Posterior cingulate gyrus (tissue), 11 donors: ENCODE measurements around the gene DNAJC2.
"Not testable (repeated sequence)": the region's sequence is repeated elsewhere in the genome, so short reads cannot be mapped to it uniquely, and the experiment has no call there.

Source experiments
- DNase-seq, 10 donors: peaks; one replicate each; pipeline versions ENCODE4 v3.0.0 to v3.0.0-alpha.2; 2020 to 2021; ENCODE audit warnings: mixed read lengths in 3 of 10
- intact Hi-C: fragments of 100-400 bp; cut with DNase I; formaldehyde crosslinking; loops from one replicate; pipeline ENCODE4 v1.15.1; 2023

The DNAJC2 gene

DNA sequence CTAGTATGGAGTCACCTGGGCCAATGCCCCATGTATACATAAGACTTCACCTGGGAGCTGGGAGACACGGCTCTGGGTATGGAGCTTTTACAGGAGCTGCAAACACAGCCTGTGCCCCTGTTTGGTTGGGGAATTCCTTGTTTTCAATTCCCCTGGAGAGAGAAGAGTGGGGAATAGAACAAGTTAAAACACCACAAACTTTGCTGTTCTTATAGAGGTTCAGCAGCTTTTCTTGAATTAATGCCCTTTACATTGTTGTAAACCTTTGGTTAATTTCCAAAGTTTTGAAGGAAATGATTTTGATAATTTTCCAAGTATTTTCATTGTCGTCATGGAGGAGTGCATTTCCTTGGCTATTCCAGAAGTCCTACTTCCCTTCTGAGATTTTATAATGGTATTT lies 66.4 kb downstream of the DNAJC2 start:
- DNase-seq, intact Hi-C loops: not testable (repeated sequence)

DNA sequence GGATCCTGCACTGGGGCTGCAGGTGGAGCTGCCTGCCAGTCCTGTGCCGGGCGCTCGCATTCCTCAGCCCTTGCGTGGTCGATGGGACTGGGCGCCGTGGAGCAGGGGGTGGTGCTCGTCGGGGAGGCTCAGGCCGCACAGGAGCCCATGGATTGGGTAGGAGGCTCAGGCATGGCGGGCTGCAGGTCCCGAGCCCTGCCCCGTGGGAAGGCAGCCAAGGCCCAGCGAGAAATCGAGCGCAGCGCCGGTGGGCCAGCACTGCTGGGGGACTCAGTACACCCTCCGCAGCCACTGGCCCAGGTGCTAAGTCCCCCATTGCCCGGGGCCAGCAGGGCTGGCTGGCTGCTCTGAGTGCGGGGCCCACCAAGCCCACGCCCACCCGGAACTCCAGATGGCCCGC lies 69.7 kb downstream of the DNAJC2 start:
- intact Hi-C loops: not testable (repeated sequence)
- DNase-seq: peak in 1 of 10 donors; percentile 81

DNA sequence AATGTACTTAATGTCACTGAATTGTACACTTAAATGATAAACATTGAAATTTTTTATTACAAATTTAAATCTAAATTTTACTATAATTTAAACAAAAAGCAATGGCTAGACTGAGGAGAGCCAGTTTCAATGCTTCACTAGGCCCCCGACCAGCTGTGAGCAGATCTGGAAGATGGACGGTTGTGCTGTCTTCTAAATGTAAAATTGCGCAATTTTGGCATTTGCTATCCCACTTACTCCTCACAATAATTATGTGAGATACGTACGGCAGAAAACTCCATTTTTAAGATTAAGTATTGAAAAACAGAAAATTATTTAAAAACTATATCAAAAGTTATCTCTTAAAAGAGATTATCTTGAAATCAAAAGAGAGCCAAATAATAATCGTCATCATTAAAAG lies 71.2 kb downstream of the DNAJC2 start:
- DNase-seq, intact Hi-C loops: not testable (repeated sequence)

DNA sequence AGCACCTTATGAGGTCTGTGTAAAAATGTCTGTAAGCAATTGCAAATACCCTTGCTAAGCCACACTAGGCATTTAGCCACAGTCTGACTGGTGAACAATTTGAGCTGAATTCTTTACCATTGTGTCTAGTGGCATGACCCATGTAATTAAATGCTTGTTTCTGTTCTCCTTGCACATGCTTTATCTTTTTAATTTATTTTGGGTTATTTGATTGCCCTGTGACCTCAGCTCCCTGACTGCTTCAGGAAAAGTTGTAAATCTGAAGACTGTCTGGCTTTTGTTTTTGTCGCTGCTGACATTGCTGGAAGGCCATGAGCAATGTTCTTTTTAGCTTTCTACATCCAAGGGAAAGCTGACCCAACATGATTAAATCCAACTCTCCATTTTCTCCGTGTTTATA lies 78.3 kb downstream of the DNAJC2 start:
- DNase-seq, intact Hi-C loops: not testable (repeated sequence)

DNA sequence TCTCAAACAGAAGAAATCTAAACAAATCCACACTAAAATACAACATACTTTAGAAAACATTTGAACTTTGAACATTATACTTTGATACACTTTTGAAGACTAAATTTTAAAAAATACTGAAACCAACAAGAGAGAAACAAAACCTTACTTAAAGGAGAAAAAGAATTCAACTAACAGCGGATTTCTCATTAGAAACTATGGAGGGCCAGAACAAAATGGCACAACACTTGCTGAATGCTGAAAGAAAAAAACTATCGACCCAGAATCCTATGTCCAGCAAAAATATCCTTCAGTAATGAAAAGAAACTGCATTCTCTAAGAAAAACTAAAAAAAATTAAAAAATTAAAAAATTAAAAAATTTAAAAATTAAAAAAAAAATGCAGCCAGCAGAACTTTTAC lies 80.5 kb downstream of the DNAJC2 start:
- intact Hi-C loops, DNase-seq: not testable (repeated sequence)
